Measurements from ENCODE around the gene IMPACT.

IMPACT gene

DNA sequence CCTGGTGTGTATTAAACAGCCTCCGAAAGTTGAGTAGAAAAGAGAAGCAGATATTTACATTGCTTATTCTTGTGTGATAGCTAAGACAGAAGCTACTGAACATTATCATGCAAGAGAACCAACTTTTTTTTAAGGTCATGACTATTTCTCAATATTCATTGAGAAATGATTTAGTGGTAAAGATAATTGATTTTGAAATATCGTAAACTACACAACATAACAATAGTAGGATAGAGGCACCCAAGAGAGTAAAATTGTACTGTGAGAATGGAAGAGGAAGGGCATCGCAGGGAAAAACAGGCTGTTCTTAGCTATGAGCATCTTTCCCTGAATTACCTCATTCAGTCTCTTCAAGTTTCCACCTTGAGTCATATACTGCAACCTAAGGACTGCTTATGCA is 59.2 kb downstream of the IMPACT start:
- DNase-seq: no peak

DNA sequence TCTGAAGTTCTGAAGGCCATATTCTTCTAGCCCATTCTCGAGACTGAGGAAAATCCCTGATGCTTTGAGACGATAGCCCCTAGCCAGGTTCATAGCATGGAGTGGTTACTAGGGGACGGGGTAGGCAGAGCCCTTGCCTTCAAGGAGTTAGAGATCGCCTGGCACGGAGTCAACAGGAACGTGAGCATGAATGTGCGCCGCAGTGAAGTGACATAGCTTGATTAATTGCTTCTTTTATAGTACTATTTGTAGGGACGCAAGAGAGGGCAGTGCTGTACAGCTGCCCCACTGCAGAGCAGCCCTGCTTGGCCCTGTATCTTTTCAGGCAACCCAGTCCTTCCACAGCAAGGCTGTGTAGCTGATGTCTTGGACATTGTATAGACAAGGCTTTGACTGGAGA is 60.2 kb downstream of the IMPACT start:
- no peak for DNase-seq

GRCh38 chr18:24488824-24489493 is 62.5 kb downstream of the IMPACT start:
- no peak for DNase-seq

GRCh38 chr18:24490539-24490938 is 64.1 kb downstream of the IMPACT start:
- no peak for DNase-seq

DNA sequence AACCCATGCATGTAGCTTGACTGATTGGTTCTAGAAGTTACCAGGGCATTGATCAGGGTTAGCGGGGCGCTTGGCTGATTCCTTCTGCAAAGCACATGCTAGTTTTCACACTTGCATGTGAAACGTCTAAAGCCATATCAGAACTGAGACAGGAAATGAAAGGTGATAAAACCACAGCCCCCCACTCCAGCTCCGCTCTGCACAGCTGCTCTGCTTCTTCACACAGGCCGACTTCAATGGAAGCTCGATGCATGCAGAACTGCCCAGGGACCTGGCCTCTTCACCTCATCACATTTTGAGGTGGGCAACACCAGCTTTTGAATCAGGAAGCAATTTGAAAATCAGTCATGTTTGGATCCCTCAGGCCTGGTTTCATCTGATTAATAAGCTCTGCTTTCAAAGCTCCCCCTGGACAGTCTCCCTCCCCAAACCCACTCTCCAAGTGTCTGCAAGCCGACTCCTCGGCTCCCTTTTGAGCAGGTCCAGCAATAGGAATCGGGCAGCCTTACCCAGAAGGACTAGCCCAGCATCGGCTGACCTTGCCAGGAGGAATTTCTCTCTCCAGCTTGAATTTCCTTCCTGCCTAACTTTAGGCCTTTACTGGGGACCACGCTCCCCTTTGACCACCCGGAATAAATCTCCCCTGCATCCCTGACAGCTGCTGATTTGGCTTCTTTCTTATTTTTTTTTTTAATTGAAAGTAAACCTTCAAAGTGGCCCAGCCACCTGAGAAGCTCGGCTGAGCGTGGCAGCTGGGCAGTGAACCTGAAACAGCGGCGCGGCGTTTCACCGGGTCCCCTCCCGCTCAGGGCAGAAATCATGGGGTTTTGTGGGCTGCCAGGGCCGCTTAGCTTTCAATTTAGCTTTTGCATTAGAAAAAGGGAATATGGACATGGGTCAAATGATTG is 65.7 kb downstream of the IMPACT start:
- no peak for DNase-seq

DNA sequence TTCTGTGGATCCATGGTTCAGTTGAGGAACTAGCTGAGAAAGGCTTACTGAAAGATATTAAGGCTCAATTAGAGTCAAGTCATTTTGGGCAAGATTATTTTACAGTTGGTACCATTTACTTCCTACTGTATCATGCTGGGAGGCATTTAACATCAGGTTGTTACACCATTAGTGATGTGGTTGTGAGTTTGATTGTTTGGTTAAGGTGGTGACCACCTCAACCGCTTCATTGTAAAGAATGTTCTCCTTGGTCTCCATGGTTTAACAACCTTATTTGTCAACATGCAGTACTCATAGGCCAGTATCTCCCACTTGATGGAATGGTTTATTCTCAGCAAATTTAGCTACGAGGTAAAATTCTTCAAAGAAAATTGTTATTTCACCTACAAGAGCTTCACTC is 68.1 kb downstream of the IMPACT start:
- DNase-seq: no peak

DNA sequence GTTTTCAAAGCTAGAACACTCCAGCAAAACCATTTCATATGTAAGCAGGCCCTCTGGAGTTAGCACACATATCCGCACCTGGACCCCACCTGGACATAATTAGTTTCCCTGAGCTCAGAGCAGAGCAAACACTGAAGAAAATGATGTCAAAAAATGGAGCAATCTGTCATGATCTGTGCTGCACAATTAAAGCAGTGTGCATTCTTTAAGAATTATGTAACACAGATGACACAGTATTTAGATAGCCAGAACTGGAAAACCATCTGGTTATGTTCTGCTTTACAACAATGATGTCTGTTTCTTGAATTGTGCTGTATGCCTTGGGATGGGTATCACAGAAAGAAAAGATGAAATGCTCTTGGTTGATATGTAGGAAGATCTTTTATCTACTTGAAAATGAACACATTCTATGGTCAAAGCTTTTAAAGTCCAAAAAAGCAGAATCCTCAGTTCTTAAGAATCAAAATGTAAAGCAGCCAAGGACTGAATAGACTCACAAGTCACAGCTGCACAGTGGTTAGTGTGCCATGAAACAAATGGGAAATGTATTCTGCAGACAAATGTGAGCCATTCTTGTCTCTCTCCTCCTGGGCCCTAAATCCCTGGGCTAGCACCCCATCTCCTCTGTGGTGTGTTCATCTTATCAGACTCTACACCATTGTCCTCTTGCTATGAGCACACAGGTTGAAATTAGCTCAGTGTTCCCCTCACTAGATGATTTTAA is 70.7 kb downstream of the IMPACT start:
- no peak for DNase-seq

DNA sequence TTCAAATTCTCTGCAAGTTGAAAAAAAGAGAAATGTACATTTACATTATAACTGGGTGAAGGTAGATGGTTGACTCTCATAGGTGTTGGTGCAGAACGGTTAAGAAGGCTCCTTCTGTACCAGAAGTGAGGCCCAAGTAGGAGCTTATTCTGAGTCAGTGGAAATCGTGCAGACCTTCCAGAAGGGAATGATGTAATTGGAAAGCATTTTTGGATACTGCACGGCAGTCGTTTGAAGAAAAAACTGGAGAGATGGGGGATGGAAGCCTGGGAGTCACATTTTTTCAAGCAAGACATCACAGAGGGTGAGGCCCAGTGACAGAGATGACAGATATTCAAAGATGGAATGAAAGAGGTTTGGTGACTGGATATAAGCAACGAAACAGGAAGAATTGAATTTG is 73.3 kb downstream of the IMPACT start:
- DNase-seq: no peak

DNA sequence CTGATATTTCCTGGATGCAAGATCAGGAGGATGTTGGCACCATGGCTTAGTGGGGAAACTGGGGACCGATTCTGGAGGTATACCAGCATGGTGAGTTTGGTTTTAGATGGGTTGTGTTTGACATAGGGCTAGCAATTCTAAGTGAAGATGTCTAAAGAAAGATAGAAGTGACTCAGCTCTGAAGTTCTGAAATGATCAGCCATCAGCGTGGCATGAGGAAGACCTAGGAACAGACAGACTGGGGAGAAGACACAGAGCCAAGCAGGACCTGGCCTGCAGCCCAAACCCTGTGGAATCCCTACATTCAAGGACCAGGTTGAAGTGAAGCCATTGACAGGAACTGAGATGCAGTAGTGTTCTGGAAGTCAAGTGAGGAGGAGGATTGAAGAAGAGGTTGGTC is 73.7 kb downstream of the IMPACT start:
- no peak for DNase-seq

DNA sequence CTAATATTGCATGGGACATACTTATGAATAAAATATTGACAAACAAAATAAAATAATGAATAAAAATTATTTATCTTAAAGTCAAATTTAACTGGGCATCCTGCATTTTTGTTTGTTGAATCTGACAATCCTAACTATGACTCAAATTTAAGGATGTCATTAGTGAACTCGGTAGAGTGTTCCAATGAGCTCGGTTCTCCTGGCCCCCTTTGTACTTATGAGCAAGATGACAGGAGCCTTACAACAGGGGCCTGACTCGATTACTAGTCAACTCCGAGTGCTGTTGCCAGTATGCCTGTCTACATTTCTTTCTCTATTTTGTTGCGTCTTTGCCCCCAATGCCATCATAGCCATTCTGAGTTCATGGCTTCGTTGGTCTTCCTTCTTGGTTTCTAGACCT is 74.3 kb downstream of the IMPACT start:
- no peak for DNase-seq

DNA sequence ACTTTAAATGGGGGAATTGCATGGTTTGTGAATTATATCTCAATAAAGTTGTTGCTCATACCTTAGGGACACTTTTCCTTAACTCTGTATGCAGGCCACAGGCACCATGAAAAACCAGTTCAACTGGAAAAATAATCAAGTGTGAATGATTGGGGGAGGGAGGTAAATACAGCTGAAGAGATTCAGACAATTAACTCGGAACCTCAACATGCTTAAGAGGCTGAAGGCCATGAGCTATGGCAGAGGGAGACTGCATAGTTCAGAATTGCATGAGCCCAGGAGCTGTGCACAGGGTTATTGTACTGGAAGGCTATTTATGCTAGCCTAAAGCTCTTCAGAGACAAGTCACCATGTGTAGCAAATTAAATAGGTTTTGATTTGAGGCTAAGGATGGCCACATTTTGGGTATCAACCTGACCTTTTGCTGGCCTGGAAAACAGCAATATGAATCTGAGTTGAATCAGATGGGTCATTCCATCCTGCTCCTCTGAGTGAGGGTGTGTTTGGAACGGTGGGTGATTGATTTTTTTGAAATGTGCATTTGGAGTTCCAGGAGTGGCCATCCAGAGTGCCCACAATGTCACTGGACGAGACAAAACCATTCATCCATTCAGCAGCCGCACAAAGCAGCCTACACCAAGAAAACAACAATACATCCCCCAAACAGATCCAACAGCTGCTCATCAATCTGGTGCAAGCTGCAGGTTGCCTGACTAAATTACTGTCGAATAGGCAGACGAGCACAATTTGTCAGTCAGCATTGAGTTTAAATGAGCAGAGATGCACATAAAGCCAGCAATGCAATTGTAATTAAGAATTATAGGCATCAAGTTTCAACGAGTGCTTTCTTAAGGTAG is 76.4 kb downstream of the IMPACT start:
- DNase-seq: no peak

All from T-helper 9 cell (primary cell).